ENCODE data around the gene PI3.

- TF ChIP-seq ZBTB33 (IDR thresholded peaks at IDR 0.05; ENCODE audit: extremely low read depth, insufficient replicate concordance, low read length) (no peak), POLR2A (IDR thresholded peaks at IDR 0.05; ENCODE audit: borderline replicate concordance, extremely low read depth, insufficient read depth, insufficient read length) (no peak), EZH2 (IDR thresholded peaks at IDR 0.05) (no peak), EGR1 (IDR thresholded peaks at IDR 0.05; ENCODE audit: low read depth) (no peak), RAD21 (IDR thresholded peaks at IDR 0.05; ENCODE audit: low read depth) (no peak), TCF7L2 (IDR thresholded peaks at IDR 0.05; ENCODE audit: borderline replicate concordance, extremely low read depth, insufficient read depth, insufficient read length) (no peak), ELF1 (IDR thresholded peaks at IDR 0.05; ENCODE audit: borderline replicate concordance, low read depth) (no peak)
- TF ChIP-seq, protein P1, sequence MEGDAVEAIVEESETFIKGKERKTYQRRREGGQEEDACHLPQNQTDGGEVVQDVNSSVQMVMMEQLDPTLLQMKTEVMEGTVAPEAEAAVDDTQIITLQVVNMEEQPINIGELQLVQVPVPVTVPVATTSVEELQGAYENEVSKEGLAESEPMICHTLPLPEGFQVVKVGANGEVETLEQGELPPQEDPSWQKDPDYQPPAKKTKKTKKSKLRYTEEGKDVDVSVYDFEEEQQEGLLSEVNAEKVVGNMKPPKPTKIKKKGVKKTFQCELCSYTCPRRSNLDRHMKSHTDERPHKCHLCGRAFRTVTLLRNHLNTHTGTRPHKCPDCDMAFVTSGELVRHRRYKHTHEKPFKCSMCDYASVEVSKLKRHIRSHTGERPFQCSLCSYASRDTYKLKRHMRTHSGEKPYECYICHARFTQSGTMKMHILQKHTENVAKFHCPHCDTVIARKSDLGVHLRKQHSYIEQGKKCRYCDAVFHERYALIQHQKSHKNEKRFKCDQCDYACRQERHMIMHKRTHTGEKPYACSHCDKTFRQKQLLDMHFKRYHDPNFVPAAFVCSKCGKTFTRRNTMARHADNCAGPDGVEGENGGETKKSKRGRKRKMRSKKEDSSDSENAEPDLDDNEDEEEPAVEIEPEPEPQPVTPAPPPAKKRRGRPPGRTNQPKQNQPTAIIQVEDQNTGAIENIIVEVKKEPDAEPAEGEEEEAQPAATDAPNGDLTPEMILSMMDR (IDR thresholded peaks at IDR 0.05 in 2 of 3, conservative IDR thresholded peaks at IDR 0.05 in 1 of 3; ENCODE audit: borderline replicate concordance in 1 of 3, insufficient read depth in 1 of 3, low read depth in 2 of 3, low read length in 2 of 3) = no peak
- TF ChIP-seq, protein P2, sequence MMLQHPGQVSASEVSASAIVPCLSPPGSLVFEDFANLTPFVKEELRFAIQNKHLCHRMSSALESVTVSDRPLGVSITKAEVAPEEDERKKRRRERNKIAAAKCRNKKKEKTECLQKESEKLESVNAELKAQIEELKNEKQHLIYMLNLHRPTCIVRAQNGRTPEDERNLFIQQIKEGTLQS (IDR thresholded peaks at IDR 0.05) = no peak
These were observed 9.8 kb upstream of the PI3 start for GRCh38 chr20:45164906-45165305.
